Measurements from ENCODE around the gene STK32C. TPM values are rescaled to one million over a fixed set of nuclear protein-coding genes. Genes with fewer than 3 reads are reported as not detected.

The STK32C gene
- total and polyA plus RNA-seq, 2 donors (not counting 1 experiment from before 2014, with no cell fraction given), result 9.9 to 16.8 TPM

DNA sequence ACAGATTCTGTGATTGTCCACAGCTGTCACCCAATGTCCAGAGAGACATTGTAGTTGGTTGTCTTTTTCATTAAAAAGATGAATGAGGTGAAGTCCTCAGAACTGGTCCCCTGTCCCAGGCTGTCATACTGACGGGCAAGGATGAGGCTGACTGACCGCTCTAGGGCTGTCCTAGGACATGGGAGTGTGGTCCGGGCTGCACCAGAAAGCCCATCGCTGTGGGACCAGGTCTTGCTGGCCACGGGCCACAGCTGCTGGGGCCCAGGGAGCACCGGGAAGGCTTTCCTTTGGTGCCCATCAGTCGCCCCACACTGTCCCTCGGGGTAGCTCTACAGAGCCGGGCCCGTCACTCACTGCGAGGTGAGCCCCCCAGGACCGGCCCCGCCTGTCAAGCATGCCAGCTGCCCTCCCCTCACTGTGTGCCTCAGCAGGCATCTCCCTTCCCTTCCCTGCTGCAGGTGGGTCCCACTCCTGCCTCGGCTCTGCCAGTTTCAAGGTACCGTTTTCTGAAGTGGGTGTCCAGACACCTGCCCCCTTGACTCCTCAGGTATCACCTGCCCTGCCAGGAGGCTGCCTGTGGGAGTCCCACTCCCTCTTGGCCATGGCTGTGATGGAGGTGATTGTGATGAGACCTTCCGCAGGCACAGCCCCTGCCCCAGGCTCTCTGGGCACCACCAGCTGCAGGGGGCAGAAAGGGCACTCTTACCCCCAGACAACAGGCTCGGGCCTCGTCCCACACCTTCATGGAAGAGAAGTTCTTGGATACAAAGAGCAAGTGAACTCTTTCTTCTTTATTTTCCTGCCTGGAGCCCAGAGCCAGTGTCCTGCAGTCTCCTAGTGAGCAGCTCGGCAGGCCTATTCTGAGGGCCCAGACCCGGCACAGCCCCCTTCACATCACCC, 46.0 kb upstream of the STK32C start:
- Histone ChIP-seq H3K9me3 (ENCODE audit: control extremely low read depth in 1 of 3, control insufficient read depth in 2 of 3, insufficient read depth in 1 of 3, low read length in 2 of 3) (no peaks in the 10 kb centered on the region), H3K27ac (ENCODE audit: low read length in 2 of 2) (no peak overlapping the region), H3K27me3 (replicated peaks in 1 of 4; ENCODE audit: control extremely low read depth in 1 of 4, control insufficient read depth in 3 of 4, insufficient read depth in 4 of 4, low read length in 3 of 4) (no peaks in the 10 kb centered on the region), H3K4me3 (ENCODE audit: control extremely low read depth in 1 of 5, extremely low read depth in 1 of 5, insufficient read depth in 1 of 5, low read depth in 2 of 5, low read length in 4 of 5) (no peak overlapping the region), H3K9ac (ENCODE audit: low read length) (no peak overlapping the region), H4K20me1 (ENCODE audit: control insufficient read depth, insufficient read depth, low read length, poor library complexity, severe bottlenecking) (no peaks in the 10 kb centered on the region), H3K79me2 (ENCODE audit: control insufficient read depth, insufficient read depth, low read length) (no peaks in the 10 kb centered on the region), H3K4me1 (ENCODE audit: control insufficient read depth in 2 of 2, insufficient read depth in 2 of 2, low read length in 2 of 2) (peaks cover 0 to 7% of the 10 kb centered on the region in 2 donors), H3K4me2 (replicated peaks; ENCODE audit: low read depth, low read length, poor library complexity, severe bottlenecking) (no peak overlapping the region), H2AFZ (ENCODE audit: insufficient read depth, low read depth, low read length, poor library complexity, severe bottlenecking) (no peak overlapping the region), H3K36me3 (replicated peaks in 1 of 2; ENCODE audit: control extremely low read depth in 1 of 2, control insufficient read depth in 1 of 2, extremely low read depth in 1 of 2, insufficient read depth in 2 of 2, low read length in 1 of 2) (peaks cover 0 to under 1% of the 10 kb centered on the region in 2 experiments)
- ChIA-PET POLR2A (no interaction called here), CTCF (interaction anchor here (0.6 to 3.0 kb wide), 12 partner anchors 7 to 344 kb away, joined by 3 to 21 read pairs (median 4); no protein-coding TSS in a partner anchor)
- 98% methylated on average over 17 of the region's 20 CpGs for WGBS (ENCODE audit: insufficient coverage)
- ATAC-seq (ENCODE audit: low read depth) (no peak), DNase-seq (no peak)
- Mint-ChIP-seq H3K4me1 (peaks cover 5% of the 10 kb centered on the region), H3K4me3 (no peak overlapping the region), H3K27ac (no peak overlapping the region), H3K9me3 (ENCODE audit: insufficient read depth) (no peaks in the 10 kb centered on the region), H3K27me3 (no peaks in the 10 kb centered on the region)
- TF ChIP-seq EZH2 (IDR thresholded peaks at IDR 0.05; ENCODE audit: borderline replicate concordance, insufficient read depth, low read depth, low read length, poor library complexity, severe bottlenecking), result no peak
- TF ChIP-seq, protein P1, sequence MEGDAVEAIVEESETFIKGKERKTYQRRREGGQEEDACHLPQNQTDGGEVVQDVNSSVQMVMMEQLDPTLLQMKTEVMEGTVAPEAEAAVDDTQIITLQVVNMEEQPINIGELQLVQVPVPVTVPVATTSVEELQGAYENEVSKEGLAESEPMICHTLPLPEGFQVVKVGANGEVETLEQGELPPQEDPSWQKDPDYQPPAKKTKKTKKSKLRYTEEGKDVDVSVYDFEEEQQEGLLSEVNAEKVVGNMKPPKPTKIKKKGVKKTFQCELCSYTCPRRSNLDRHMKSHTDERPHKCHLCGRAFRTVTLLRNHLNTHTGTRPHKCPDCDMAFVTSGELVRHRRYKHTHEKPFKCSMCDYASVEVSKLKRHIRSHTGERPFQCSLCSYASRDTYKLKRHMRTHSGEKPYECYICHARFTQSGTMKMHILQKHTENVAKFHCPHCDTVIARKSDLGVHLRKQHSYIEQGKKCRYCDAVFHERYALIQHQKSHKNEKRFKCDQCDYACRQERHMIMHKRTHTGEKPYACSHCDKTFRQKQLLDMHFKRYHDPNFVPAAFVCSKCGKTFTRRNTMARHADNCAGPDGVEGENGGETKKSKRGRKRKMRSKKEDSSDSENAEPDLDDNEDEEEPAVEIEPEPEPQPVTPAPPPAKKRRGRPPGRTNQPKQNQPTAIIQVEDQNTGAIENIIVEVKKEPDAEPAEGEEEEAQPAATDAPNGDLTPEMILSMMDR (IDR thresholded peaks at IDR 0.05), result no peak
- intact Hi-C loops (cut with micrococcal nuclease), result no loop called here

Data from B cell (primary cell).